Measurements from ENCODE around the gene DOCK4. TPM values are rescaled to one million over a fixed set of nuclear protein-coding genes. Genes with fewer than 3 reads are reported as not detected.
A peak's percentile ranks its signal among the peaks of the same experiment; 100 is the strongest.

The DOCK4 gene
- total and polyA plus RNA-seq, 4 donors: 40.3 to 95.0 (median 56.4) TPM

DNA sequence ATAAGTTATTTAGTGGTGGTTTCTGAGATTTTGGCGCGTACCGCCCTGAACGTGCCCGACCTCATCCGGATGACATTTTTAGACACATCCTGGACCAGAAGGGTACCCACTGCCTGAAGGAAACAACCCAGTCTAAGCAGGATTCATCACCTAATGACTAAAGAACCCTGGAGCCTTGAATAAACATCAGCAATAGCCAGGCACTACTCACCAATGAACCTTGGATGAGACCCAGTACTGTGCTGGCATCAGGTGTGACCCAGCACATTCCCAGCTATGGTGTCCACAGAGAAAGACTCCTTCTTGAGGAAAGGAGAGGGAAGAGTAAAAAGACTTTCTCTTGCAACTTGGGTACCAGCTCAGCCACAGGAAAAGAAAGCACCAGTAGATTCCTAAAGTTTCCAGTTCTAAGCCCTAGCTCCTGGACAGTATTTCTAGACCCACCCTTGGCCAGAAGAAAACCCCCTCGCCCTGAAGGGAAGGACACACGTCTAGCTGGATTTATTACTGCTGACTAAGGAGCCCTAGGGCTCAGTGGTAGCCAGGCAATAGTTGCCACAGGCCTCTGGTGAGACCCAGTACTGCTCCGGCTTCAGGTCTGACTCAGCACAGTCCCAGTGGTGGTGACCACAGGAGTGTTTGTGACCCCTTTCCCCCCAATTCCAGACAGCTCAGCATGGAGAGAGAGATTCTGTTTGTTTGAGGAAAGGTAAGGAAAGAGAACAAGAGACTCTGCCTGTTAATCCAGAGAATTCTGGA is 32.8 kb upstream of the DOCK4 start:
- 87% methylated on average over 7 of the region's 9 CpGs for WGBS (ENCODE audit: insufficient coverage)
- H3K36me3 ChIP-seq (ENCODE audit: control insufficient read depth, insufficient read depth, low read length): no peaks in the 10 kb centered on the region
- peaks cover 4% of the 10 kb centered on the region for H3K9me3 ChIP-seq (ENCODE audit: control insufficient read depth, insufficient read depth, low read length)
- H3K4me3 ChIP-seq (ENCODE audit: low read depth, low read length): no peak overlapping the region
- H3K4me1 ChIP-seq (ENCODE audit: control insufficient read depth, insufficient read depth, low read length): no peaks in the 10 kb centered on the region
- no peak for DNase-seq (ENCODE audit: low read depth in 4 of 6, low spot score in 6 of 6)
- no peaks in the 10 kb centered on the region for H3K27me3 ChIP-seq (ENCODE audit: control insufficient read depth, insufficient read depth, low read length)
- H3K27ac ChIP-seq (ENCODE audit: low read depth, low read length): no peak overlapping the region

DNA sequence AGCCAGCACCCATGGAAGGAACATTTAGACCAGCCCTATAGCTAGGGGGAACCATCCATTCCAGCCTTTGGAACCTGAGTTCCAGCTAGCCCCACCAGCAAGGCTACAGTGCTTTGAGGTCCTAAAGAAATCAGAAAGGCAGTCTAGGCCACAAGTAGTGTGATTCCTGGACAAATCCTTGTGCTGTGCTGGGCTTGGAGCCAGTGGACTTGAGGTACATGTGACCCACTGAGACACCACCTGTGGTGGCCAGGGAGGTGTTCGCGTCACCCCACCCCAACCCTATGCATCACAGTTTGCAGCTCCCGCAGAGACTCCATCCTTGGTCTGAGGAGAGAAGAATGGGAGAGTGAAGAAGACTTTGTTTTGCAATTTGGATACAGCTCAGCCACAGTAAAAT is 32.1 kb upstream of the DOCK4 start:
- DNase-seq (ENCODE audit: low read depth in 4 of 6, low spot score in 6 of 6): no peak
- Histone ChIP-seq H3K4me1 (ENCODE audit: control insufficient read depth, insufficient read depth, low read length) (no peaks in the 10 kb centered on the region), H3K27me3 (ENCODE audit: control insufficient read depth, insufficient read depth, low read length) (no peaks in the 10 kb centered on the region), H3K9me3 (ENCODE audit: control insufficient read depth, insufficient read depth, low read length) (peaks cover 4% of the 10 kb centered on the region), H3K4me3 (ENCODE audit: low read depth, low read length) (no peak overlapping the region), H3K36me3 (ENCODE audit: control insufficient read depth, insufficient read depth, low read length) (no peaks in the 10 kb centered on the region), H3K27ac (ENCODE audit: low read depth, low read length) (no peak overlapping the region)
- no CpG with 5 or more reads among the region's 3 CpGs for WGBS (ENCODE audit: insufficient coverage)

DNA sequence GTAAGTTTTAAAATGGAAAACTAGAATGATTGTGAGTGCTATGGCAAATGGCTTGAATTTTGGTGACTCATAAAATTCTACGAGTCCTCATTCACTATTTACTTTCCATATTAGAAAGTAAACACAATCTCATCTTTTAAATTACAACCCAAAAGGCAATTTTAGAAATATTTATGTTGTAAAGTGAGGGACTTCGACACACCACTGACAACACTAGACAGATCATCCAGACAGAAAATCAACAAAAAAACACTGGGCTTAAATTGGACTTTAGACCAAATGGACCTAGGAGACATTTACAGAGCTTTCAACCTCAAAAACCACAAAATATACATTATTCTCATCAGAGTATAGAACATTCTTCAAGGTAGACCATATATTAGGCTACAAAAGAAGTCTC is 30.4 kb upstream of the DOCK4 start:
- H3K27me3 ChIP-seq (ENCODE audit: control insufficient read depth, insufficient read depth, low read length): no peaks in the 10 kb centered on the region
- no peak overlapping the region for H3K27ac ChIP-seq (ENCODE audit: low read depth, low read length)
- DNase-seq (ENCODE audit: low read depth in 4 of 6, low spot score in 6 of 6): no peak
- WGBS (ENCODE audit: insufficient coverage): no CpG with 5 or more reads among the region's 2 CpGs
- H3K4me1 ChIP-seq (ENCODE audit: control insufficient read depth, insufficient read depth, low read length): no peaks in the 10 kb centered on the region
- peaks cover 4% of the 10 kb centered on the region for H3K9me3 ChIP-seq (ENCODE audit: control insufficient read depth, insufficient read depth, low read length)
- no peaks in the 10 kb centered on the region for H3K36me3 ChIP-seq (ENCODE audit: control insufficient read depth, insufficient read depth, low read length)
- H3K4me3 ChIP-seq (ENCODE audit: low read depth, low read length): no peak overlapping the region

DNA sequence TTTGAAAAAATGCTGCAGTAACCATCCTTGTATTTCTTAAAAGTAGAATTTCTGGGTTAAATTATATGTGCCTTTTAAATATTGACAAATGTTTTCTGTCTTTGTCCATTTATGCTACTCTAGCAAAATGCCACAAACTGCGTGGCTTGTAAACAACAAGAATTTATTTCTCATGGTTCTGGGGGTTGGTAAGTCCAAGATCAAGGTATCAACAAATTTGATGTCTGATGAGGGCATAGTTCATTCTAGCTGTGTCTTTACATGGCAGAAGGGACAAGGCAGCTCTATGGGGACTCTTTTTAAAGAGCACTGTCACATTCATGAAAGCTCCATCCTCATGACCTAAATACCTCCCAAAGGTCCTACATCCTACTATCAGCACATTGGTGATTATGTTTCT is 27.9 kb upstream of the DOCK4 start:
- no peak overlapping the region for H3K27ac ChIP-seq (ENCODE audit: low read depth, low read length)
- no peak overlapping the region for H3K4me3 ChIP-seq (ENCODE audit: low read depth, low read length)
- no peak for DNase-seq (ENCODE audit: low read depth in 4 of 6, low spot score in 6 of 6)
- H3K27me3 ChIP-seq (ENCODE audit: control insufficient read depth, insufficient read depth, low read length): no peaks in the 10 kb centered on the region
- WGBS (ENCODE audit: insufficient coverage): no CpG with 5 or more reads among the region's 1 CpG
- peaks cover 2% of the 10 kb centered on the region for H3K9me3 ChIP-seq (ENCODE audit: control insufficient read depth, insufficient read depth, low read length)
- H3K36me3 ChIP-seq (ENCODE audit: control insufficient read depth, insufficient read depth, low read length): no peaks in the 10 kb centered on the region
- H3K4me1 ChIP-seq (ENCODE audit: control insufficient read depth, insufficient read depth, low read length): no peaks in the 10 kb centered on the region

DNA sequence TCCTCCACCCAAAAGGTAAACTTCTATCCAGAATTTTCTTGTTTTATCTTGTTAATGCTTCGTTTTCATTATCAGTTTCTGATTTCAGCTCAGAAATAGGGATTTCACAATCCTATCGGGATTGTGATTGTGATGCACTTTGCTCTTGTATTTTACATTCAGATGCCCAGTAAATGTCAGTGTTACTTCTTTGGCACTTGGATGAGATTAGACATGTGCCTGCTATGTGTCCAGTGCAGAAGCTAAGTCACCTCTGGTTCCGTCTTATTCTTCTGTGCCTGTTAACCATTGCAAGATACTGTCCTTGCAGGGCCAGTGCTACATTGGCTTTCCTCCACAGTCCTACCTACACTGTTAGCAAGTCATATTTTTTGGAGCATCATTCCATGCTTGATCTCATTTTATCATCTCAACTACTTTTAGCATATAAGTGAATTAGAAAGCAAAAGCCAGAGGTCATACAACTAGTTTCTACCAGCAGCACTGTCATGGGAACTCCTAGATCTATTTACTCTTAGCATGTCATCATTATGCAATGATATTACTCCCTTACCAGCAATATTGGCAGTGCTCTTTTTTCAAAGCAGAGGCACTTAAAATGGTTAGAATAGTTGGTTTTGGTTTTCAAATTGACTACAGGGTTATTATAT is 27.0 kb upstream of the DOCK4 start:
- no peaks in the 10 kb centered on the region for H3K4me1 ChIP-seq (ENCODE audit: control insufficient read depth, insufficient read depth, low read length)
- no peak overlapping the region for H3K4me3 ChIP-seq (ENCODE audit: low read depth, low read length)
- DNase-seq (ENCODE audit: low read depth in 4 of 6, low spot score in 6 of 6): peak in 1 of 6 donors; percentile 16
- no peaks in the 10 kb centered on the region for H3K36me3 ChIP-seq (ENCODE audit: control insufficient read depth, insufficient read depth, low read length)
- no peak overlapping the region for H3K27ac ChIP-seq (ENCODE audit: low read depth, low read length)
- H3K9me3 ChIP-seq (ENCODE audit: control insufficient read depth, insufficient read depth, low read length): peaks cover 2% of the 10 kb centered on the region
- H3K27me3 ChIP-seq (ENCODE audit: control insufficient read depth, insufficient read depth, low read length): no peaks in the 10 kb centered on the region
- WGBS (ENCODE audit: insufficient coverage): 80% methylated on average over 2 of the region's 3 CpGs

DNA sequence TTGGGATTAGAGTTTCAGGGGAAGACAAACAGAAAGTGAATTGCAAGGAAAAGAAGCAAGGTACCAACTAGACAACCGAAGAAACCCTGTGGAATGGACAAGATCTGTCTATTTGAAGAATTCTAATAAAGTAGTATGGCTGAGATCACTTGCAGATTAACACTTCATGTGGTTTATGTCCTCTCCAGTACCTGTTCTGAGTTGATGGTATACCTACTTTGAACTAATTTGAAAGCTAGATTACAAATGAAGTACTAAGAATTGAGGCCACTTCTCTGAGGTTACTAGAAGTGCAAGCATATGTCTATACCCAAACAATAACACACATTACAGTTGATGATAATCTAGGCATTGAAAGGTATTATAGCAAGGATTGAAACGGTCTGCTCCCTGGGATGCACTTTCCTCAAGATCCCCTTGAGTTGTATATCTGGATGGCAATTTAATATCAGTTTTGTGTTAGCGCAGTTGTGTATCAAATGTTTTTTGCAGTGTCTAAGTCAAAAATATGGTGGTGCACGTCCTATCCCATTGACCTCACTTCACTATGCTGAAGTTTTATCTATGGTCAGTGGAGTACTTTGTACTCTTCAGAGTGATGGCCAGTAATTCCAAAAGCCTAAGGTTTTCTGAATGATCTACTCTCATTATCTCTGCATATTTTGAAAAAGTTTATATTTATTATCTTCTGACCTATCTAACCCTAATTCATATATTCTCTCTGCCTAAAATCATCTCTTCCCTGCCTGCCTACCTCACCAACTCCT is 26.2 kb upstream of the DOCK4 start:
- 100% methylated on average over 1 of the region's 4 CpGs for WGBS (ENCODE audit: insufficient coverage)
- no peak for DNase-seq (ENCODE audit: low read depth in 4 of 6, low spot score in 6 of 6)
- Histone ChIP-seq H3K36me3 (ENCODE audit: control insufficient read depth, insufficient read depth, low read length) (no peaks in the 10 kb centered on the region), H3K4me1 (ENCODE audit: control insufficient read depth, insufficient read depth, low read length) (no peaks in the 10 kb centered on the region), H3K27me3 (ENCODE audit: control insufficient read depth, insufficient read depth, low read length) (no peaks in the 10 kb centered on the region), H3K4me3 (ENCODE audit: low read depth, low read length) (no peak overlapping the region), H3K9me3 (ENCODE audit: control insufficient read depth, insufficient read depth, low read length) (peaks cover 2% of the 10 kb centered on the region), H3K27ac (ENCODE audit: low read depth, low read length) (no peak overlapping the region)

DNA sequence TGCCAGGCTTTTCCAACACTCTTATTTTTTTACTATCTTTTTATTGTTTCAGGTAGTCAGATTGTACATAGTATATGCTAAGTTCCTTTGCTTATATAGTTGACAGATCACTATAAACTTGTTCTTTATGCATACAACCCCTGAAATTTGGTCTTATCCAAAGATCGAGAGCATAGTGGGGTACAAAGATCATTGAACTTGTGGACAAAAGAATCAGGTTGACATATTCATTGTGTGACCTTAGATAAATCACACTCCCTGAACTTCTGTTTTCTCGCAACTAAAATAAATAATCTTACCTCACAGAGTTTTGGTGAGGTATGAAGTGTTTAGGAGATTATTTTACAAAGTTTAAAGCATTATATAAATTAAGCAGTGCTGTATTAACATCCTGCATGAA is 22.4 kb upstream of the DOCK4 start:
- no CpG with 5 or more reads among the region's 2 CpGs for WGBS (ENCODE audit: insufficient coverage)
- Histone ChIP-seq H3K4me3 (ENCODE audit: low read depth, low read length) (no peak overlapping the region), H3K27ac (ENCODE audit: low read depth, low read length) (no peak overlapping the region), H3K9me3 (ENCODE audit: control insufficient read depth, insufficient read depth, low read length) (no peaks in the 10 kb centered on the region), H3K36me3 (ENCODE audit: control insufficient read depth, insufficient read depth, low read length) (no peaks in the 10 kb centered on the region), H3K27me3 (ENCODE audit: control insufficient read depth, insufficient read depth, low read length) (no peaks in the 10 kb centered on the region), H3K4me1 (ENCODE audit: control insufficient read depth, insufficient read depth, low read length) (no peaks in the 10 kb centered on the region)
- no peak for DNase-seq (ENCODE audit: low read depth in 4 of 6, low spot score in 6 of 6)

DNA sequence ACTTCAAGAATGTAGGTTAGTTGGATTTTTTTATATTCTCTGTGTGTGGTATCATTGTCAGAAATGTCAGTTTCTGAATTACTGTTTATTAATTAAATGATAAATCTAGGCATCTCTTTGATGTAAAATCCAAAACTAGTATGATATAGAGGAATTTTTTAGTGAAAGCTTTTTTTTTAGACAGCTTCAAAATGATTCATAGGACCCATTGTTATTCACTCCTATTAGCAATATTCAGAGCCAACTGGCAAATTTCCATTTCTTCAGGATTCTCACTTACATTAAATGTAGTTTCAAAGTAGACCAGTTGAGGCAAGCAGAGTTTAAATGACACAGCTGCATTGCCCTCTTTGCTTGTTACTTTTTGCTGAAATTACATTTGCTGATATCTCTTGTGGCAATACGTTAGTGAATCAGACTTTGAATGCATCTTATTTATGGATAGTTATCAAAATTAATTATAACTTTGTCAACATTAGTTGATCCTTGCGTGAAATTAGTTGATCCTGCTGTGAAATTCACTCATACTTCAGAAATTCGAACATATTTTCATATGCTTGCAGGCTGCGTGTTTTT is 20.6 kb upstream of the DOCK4 start:
- DNase-seq (ENCODE audit: low read depth in 4 of 6, low spot score in 6 of 6): peak in 2 of 6 donors; percentile 2 to 10
- H3K27me3 ChIP-seq (ENCODE audit: control insufficient read depth, insufficient read depth, low read length): no peaks in the 10 kb centered on the region
- no peaks in the 10 kb centered on the region for H3K36me3 ChIP-seq (ENCODE audit: control insufficient read depth, insufficient read depth, low read length)
- no peak overlapping the region for H3K4me3 ChIP-seq (ENCODE audit: low read depth, low read length)
- WGBS (ENCODE audit: insufficient coverage): no CpG with 5 or more reads among the region's 4 CpGs
- no peaks in the 10 kb centered on the region for H3K9me3 ChIP-seq (ENCODE audit: control insufficient read depth, insufficient read depth, low read length)
- no peak overlapping the region for H3K27ac ChIP-seq (ENCODE audit: low read depth, low read length)
- peaks cover 2% of the 10 kb centered on the region for H3K4me1 ChIP-seq (ENCODE audit: control insufficient read depth, insufficient read depth, low read length)

DNA sequence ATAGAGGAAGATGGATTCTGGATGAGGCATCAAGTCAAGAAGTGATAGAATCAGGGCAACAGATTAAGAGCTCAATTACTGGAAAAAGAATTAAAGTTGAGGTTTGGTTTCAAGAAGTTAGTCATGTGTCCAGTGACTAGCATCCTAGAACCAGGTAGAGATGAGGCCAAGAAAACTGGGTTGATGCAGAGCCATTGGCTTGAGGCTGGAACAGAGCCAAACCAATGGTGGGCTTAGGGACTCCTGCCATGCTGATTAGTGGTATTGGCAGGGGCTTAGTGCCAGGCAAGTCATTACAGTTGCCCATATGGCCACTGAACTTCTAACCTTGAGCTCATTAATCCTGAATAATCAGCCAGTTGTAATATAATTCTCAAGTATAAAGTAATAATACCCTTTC is 18.8 kb upstream of the DOCK4 start:
- DNase-seq (ENCODE audit: low read depth in 4 of 6, low spot score in 6 of 6): peak in 1 of 6 donors; percentile 1
- H3K27ac ChIP-seq (ENCODE audit: low read depth, low read length): no peak overlapping the region
- no peaks in the 10 kb centered on the region for H3K27me3 ChIP-seq (ENCODE audit: control insufficient read depth, insufficient read depth, low read length)
- H3K36me3 ChIP-seq (ENCODE audit: control insufficient read depth, insufficient read depth, low read length): no peaks in the 10 kb centered on the region
- H3K4me1 ChIP-seq (ENCODE audit: control insufficient read depth, insufficient read depth, low read length): peaks cover 2% of the 10 kb centered on the region
- no peaks in the 10 kb centered on the region for H3K9me3 ChIP-seq (ENCODE audit: control insufficient read depth, insufficient read depth, low read length)
- no peak overlapping the region for H3K4me3 ChIP-seq (ENCODE audit: low read depth, low read length)
